Measurements from ENCODE around the gene FBXW12. TPM values are rescaled to one million over a fixed set of nuclear protein-coding genes. Genes with fewer than 3 reads are reported as not detected.

Gene FBXW12
- total and polyA plus RNA-seq, 4 donors: not detected

DNA sequence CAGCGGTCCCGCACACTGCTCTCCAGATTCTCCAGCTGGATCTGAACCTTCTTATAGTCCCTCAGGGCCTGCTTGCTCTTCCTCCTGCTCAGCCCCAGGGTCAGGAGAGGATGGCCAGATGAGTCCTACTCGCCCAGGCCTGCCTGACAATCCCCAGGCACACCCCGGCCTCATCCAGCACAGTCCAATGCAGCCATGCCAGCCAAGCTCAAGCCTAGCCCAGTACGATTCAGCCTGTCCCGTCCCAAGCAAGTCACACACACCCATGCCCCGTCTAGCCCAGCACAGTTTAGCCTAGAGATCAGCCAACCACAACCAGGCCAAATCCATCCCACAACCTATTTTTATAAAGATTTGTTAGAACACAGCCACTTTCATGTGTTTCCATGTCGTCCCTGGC lies 41.1 kb downstream of the FBXW12 start:
- Histone ChIP-seq H3K27me3 (ENCODE audit: control insufficient read depth in 4 of 4, insufficient read depth in 4 of 4, low read length in 3 of 4) (no peaks in the 10 kb centered on the region), H3K9me3 (ENCODE audit: control insufficient read depth in 4 of 4, low read length in 3 of 4) (no peaks in the 10 kb centered on the region), H3K36me3 (ENCODE audit: control insufficient read depth in 4 of 4, insufficient read depth in 3 of 4, low read depth in 1 of 4, low read length in 3 of 4) (peaks cover 37 to 99% (median 55%) of the 10 kb centered on the region in 4 donors), H3K4me1 (ENCODE audit: control insufficient read depth in 4 of 4, insufficient read depth in 4 of 4, low read length in 3 of 4) (no peaks in the 10 kb centered on the region), H3K9ac (ENCODE audit: low read depth in 1 of 2, low read length in 2 of 2) (no peak overlapping the region), H3K27ac (ENCODE audit: low read depth in 1 of 2, low read length in 2 of 2) (no peak overlapping the region), H3K4me3 (ENCODE audit: low read depth in 1 of 3, low read length in 3 of 3) (no peak overlapping the region)
- TF ChIP-seq NR2F2 (IDR thresholded peaks at IDR 0.05) (no peak), RAD21 (IDR thresholded peaks at IDR 0.05) (no peak), FOXA1 (IDR thresholded peaks at IDR 0.05) (no peak), HNF4A (conservative IDR thresholded peaks at IDR 0.05) (no peak), EGR1 (IDR thresholded peaks at IDR 0.05; ENCODE audit: low read depth in 2 of 2) (no peak), YY1 (IDR thresholded peaks at IDR 0.05) (no peak), JUND (IDR thresholded peaks at IDR 0.05) (no peak)
- TF ChIP-seq, protein P1, sequence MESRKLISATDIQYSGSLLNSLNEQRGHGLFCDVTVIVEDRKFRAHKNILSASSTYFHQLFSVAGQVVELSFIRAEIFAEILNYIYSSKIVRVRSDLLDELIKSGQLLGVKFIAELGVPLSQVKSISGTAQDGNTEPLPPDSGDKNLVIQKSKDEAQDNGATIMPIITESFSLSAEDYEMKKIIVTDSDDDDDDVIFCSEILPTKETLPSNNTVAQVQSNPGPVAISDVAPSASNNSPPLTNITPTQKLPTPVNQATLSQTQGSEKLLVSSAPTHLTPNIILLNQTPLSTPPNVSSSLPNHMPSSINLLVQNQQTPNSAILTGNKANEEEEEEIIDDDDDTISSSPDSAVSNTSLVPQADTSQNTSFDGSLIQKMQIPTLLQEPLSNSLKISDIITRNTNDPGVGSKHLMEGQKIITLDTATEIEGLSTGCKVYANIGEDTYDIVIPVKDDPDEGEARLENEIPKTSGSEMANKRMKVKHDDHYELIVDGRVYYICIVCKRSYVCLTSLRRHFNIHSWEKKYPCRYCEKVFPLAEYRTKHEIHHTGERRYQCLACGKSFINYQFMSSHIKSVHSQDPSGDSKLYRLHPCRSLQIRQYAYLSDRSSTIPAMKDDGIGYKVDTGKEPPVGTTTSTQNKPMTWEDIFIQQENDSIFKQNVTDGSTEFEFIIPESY (IDR thresholded peaks at IDR 0.05): no peak
- WGBS: 84% methylated on average over 8 of the region's 8 CpGs
- no peak for DNase-seq (ENCODE audit: low spot score)

DNA sequence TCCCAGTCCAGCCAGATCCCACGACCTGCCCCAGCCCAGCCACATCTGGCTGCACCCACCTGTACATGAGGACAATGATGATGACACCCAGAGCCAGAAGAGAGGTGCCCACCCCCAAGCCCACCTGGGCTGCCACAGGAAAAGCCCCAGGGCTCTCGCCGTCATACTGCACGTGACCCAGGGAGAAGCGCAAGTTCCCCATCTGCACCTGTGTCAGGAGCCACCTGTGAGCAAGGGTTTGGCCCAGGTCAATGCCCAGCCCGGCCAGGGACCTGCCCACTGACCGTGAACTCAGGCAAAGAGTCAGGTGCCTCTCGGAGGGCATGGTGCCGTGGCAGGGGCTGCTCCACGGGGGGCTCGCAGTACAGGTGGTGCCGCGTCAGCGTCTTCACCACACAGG lies 41.6 kb downstream of the FBXW12 start:
- Histone ChIP-seq H3K27ac (ENCODE audit: low read depth in 1 of 2, low read length in 2 of 2) (no peak overlapping the region), H3K27me3 (ENCODE audit: control insufficient read depth in 4 of 4, insufficient read depth in 4 of 4, low read length in 3 of 4) (no peaks in the 10 kb centered on the region), H3K9ac (ENCODE audit: low read depth in 1 of 2, low read length in 2 of 2) (no peak overlapping the region), H3K36me3 (ENCODE audit: control insufficient read depth in 4 of 4, insufficient read depth in 3 of 4, low read depth in 1 of 4, low read length in 3 of 4) (peaks cover 34 to 100% (median 56%) of the 10 kb centered on the region in 4 donors), H3K4me1 (ENCODE audit: control insufficient read depth in 4 of 4, insufficient read depth in 4 of 4, low read length in 3 of 4) (no peaks in the 10 kb centered on the region), H3K4me3 (ENCODE audit: low read depth in 1 of 3, low read length in 3 of 3) (no peak overlapping the region), H3K9me3 (ENCODE audit: control insufficient read depth in 4 of 4, low read length in 3 of 4) (no peaks in the 10 kb centered on the region)
- no peak for DNase-seq (ENCODE audit: low spot score)
- TF ChIP-seq FOXA1 (IDR thresholded peaks at IDR 0.05) (no peak), HNF4A (conservative IDR thresholded peaks at IDR 0.05) (no peak), EGR1 (IDR thresholded peaks at IDR 0.05; ENCODE audit: low read depth in 2 of 2) (no peak), NR2F2 (IDR thresholded peaks at IDR 0.05) (no peak), FOXA2 (IDR thresholded peaks at IDR 0.05) (no peak), JUND (IDR thresholded peaks at IDR 0.05) (no peak), RAD21 (IDR thresholded peaks at IDR 0.05) (no peak), RXRA (IDR thresholded peaks at IDR 0.05) (no peak), SP1 (IDR thresholded peaks at IDR 0.05) (no peak), TAF1 (conservative IDR thresholded peaks at IDR 0.05) (no peak), HNF4G (IDR thresholded peaks at IDR 0.05) (no peak), GABPA (IDR thresholded peaks at IDR 0.05 in 1 of 2, conservative IDR thresholded peaks at IDR 0.05 in 1 of 2) (no peak)
- TF ChIP-seq, protein P2, sequence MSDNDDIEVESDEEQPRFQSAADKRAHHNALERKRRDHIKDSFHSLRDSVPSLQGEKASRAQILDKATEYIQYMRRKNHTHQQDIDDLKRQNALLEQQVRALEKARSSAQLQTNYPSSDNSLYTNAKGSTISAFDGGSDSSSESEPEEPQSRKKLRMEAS (IDR thresholded peaks at IDR 0.05): no peak
- TF ChIP-seq, protein P3, sequence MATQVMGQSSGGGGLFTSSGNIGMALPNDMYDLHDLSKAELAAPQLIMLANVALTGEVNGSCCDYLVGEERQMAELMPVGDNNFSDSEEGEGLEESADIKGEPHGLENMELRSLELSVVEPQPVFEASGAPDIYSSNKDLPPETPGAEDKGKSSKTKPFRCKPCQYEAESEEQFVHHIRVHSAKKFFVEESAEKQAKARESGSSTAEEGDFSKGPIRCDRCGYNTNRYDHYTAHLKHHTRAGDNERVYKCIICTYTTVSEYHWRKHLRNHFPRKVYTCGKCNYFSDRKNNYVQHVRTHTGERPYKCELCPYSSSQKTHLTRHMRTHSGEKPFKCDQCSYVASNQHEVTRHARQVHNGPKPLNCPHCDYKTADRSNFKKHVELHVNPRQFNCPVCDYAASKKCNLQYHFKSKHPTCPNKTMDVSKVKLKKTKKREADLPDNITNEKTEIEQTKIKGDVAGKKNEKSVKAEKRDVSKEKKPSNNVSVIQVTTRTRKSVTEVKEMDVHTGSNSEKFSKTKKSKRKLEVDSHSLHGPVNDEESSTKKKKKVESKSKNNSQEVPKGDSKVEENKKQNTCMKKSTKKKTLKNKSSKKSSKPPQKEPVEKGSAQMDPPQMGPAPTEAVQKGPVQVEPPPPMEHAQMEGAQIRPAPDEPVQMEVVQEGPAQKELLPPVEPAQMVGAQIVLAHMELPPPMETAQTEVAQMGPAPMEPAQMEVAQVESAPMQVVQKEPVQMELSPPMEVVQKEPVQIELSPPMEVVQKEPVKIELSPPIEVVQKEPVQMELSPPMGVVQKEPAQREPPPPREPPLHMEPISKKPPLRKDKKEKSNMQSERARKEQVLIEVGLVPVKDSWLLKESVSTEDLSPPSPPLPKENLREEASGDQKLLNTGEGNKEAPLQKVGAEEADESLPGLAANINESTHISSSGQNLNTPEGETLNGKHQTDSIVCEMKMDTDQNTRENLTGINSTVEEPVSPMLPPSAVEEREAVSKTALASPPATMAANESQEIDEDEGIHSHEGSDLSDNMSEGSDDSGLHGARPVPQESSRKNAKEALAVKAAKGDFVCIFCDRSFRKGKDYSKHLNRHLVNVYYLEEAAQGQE (IDR thresholded peaks at IDR 0.05): no peak
- TF ChIP-seq, protein P1 (IDR thresholded peaks at IDR 0.05): no peak
- WGBS: 75% methylated on average over 14 of the region's 14 CpGs
